ENCODE results near the gene SPIRE1.

DNA sequence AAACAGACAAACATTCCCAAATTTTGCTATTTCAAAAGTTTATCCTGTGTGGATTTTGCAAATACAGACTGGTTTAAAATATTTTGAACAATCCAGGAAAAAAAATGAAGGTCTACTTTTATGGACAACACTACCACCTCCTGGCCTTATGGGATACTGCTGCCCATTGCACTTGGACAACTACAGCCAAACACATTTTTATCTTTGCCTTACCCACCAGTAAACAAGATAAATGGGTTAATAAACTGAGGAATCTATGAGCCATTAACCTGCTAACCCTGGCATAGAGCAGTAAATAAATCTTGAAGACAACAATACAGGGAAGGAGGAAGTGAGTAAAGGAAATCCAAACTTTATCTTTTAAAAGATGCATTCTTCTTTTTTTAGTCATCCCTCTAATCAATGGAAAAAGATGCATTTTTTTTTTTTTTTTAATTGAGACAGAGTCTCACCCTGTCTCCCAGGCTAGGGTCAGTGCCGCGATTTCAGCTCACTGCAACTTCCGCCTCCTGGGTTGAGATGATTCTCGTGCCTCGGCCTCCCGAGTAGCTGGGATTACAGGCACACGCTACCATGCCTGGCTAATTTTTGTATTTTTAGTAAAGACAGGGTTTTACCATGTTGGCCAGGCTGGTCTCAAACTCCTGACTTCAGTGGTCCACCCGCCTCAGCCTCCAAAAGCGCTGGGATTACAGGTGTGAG is 2.1 kb upstream of the SPIRE1 start:
- TF ChIP-seq, protein P1, sequence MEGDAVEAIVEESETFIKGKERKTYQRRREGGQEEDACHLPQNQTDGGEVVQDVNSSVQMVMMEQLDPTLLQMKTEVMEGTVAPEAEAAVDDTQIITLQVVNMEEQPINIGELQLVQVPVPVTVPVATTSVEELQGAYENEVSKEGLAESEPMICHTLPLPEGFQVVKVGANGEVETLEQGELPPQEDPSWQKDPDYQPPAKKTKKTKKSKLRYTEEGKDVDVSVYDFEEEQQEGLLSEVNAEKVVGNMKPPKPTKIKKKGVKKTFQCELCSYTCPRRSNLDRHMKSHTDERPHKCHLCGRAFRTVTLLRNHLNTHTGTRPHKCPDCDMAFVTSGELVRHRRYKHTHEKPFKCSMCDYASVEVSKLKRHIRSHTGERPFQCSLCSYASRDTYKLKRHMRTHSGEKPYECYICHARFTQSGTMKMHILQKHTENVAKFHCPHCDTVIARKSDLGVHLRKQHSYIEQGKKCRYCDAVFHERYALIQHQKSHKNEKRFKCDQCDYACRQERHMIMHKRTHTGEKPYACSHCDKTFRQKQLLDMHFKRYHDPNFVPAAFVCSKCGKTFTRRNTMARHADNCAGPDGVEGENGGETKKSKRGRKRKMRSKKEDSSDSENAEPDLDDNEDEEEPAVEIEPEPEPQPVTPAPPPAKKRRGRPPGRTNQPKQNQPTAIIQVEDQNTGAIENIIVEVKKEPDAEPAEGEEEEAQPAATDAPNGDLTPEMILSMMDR (IDR thresholded peaks at IDR 0.05): peak; percentile 64 to 95 (median 82)
- TF ChIP-seq POLR2A (IDR thresholded peaks at IDR 0.05): no peak

Measured in Peyer's patch (tissue), 4 donors.